GM12864 (cell line): Measurements from ENCODE around the gene XPNPEP2.

Experiments
- DNase-seq: peaks from one replicate; pipeline ENCODE4 v3.0.0-alpha.2; 2011; ENCODE audit warnings: low read depth
- H3K4me3 ChIP-seq: 2 replicates; pipeline ENCODE4 v1.5.1; 2011; ENCODE audit warnings: mild to moderate bottlenecking, low read depth, low read length, control low read depth
- CTCF ChIP-seq: IDR thresholded peaks from 2 replicates; pipeline ENCODE4 v1.5.1; 2011; ENCODE audit warnings: low read depth, mild to moderate bottlenecking, moderate library complexity, low read length, control low read depth, inconsistent platforms; ENCODE audit errors: missing control alignments

Gene XPNPEP2

GRCh38 chrX:129769467-129770154 lies 30.8 kb downstream of the XPNPEP2 start:
- no peak overlapping the region for H3K4me3 ChIP-seq
- DNase-seq, result peak; percentile 84
- TF ChIP-seq CTCF, result no peak

GRCh38 chrX:129771266-129771995 lies 32.7 kb downstream of the XPNPEP2 start:
- no peak for TF ChIP-seq CTCF
- no peak overlapping the region for H3K4me3 ChIP-seq
- no peak for DNase-seq

GRCh38 chrX:129772796-129773431 lies 34.1 kb downstream of the XPNPEP2 start:
- TF ChIP-seq CTCF, result no peak
- DNase-seq, result peak; percentile 85
- no peak overlapping the region for H3K4me3 ChIP-seq

- DNase-seq, result no peak
- peak; percentile 17 for TF ChIP-seq CTCF
- H3K4me3 ChIP-seq, result no peak overlapping the region
These were observed 35.1 kb downstream of the XPNPEP2 start for GRCh38 chrX:129773649-129774458.

- DNase-seq, result no peak
- H3K4me3 ChIP-seq, result peak overlapping the region; percentile 55
- no peak for TF ChIP-seq CTCF
These were observed 38.6 kb downstream of the XPNPEP2 start for GRCh38 chrX:129777218-129778030.

- no peak for DNase-seq
- peak overlapping the region; percentile 76 for H3K4me3 ChIP-seq
- no peak for TF ChIP-seq CTCF
These were observed 40.4 kb downstream of the XPNPEP2 start for GRCh38 chrX:129779086-129779672.
